ENCODE measurements around the gene CNTROB. TPM values are rescaled to one million over a fixed set of nuclear protein-coding genes. Genes with fewer than 3 reads are reported as not detected.

Gene CNTROB
- total RNA-seq, 1 experiment from 2014 or later = 39.7 TPM

DNA sequence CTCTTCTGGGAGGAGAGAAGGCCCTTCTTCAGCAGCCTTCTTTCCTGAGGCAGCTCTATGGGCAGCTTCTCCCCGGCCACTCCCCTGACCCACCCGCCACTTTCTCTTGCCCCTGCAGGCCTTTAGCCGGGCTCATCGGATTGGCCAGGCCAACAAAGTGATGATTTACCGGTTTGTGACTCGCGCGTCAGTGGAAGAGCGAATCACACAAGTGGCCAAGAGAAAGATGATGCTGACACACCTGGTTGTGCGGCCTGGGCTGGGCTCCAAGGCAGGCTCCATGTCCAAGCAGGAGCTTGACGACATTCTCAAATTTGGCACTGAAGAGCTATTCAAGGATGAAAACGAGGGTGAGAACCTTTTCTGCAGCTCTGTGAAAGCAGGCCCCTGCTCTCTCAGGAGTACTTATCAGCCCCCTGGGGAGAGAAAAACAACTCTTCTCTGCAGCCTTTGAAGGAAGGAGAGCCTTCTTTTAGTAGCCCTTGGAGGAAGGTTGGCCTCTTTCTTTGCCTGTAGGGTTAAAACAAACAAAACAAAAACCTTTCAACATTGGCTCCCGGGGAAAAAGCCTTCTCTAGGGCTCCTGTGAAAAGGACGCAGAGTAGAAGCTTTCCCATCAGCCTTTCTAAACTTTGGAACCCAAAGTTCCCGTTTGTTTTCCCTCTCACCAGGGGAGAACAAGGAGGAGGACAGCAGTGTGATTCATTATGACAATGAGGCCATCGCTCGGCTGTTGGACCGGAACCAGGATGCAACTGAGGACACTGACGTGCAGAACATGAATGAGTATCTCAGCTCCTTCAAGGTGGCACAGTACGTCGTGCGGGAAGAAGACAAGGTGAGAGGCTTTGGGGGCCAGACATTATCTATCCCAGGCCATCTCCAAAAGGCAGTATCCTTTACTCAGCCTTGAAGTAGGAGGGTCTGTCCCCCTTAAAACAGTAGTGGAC is 28.6 kb upstream of the CNTROB start:
- ATAC-seq (no peak), DNase-seq (ENCODE audit: low spot score) (no peak)
- no peaks in the 10 kb centered on the region for H3K9me3 Mint-ChIP-seq
- CTCF ChIA-PET = interaction anchor here (0.8 to 1.2 kb wide), 4 partner anchors 9 to 157 kb away, joined by 3 to 6 read pairs (median 4); partner anchors contain the start of gene NAA38
- POLR2A ChIA-PET = no interaction called here
- peaks cover 17% of the 10 kb centered on the region; the same call in 1 of the 2 replicates for H3K36me3 Mint-ChIP-seq
- H3K4me3 Mint-ChIP-seq = no peak overlapping the region
- no peaks in the 10 kb centered on the region for H3K27me3 Mint-ChIP-seq (ENCODE audit: low read depth)
- H3K27ac Mint-ChIP-seq = no peak overlapping the region
- H3K4me1 Mint-ChIP-seq = 0 out of 2 replicates have a peak, but pooled peaks cover 3% of the 10 kb centered on the region
- no peak for TF ChIP-seq IRF1 (CRISPR knock-in tag; IDR thresholded peaks at IDR 0.05)
- no peak for TF ChIP-seq ZNF423 (CRISPR knock-in tag; IDR thresholded peaks at IDR 0.05)
- no peak for TF ChIP-seq ETV6 (CRISPR knock-in tag; IDR thresholded peaks at IDR 0.05)
- TF ChIP-seq GTF2I (CRISPR knock-in tag; conservative IDR thresholded peaks at IDR 0.05) = no peak
- TF ChIP-seq NFATC4 (CRISPR knock-in tag; IDR thresholded peaks at IDR 0.05) = no peak
- TF ChIP-seq CBFB (CRISPR knock-in tag; IDR thresholded peaks at IDR 0.05; ENCODE audit: low read depth) = no peak
- no peak for TF ChIP-seq ZNF138 (CRISPR knock-in tag; conservative IDR thresholded peaks at IDR 0.05)
- TF ChIP-seq ZNF121 (CRISPR knock-in tag; IDR thresholded peaks at IDR 0.05) = no peak
- TF ChIP-seq MXD4 (CRISPR knock-in tag; IDR thresholded peaks at IDR 0.05; ENCODE audit: borderline replicate concordance) = no peak
- TF ChIP-seq ERG (CRISPR knock-in tag; IDR thresholded peaks at IDR 0.05) = no peak
- TF ChIP-seq EMX1 (CRISPR knock-in tag; IDR thresholded peaks at IDR 0.05) = no peak
- no peak for TF ChIP-seq ELF4 (CRISPR knock-in tag; IDR thresholded peaks at IDR 0.05; ENCODE audit: low read depth)

- DNase-seq (ENCODE audit: low spot score) = no peak
- Mint-ChIP-seq H3K27me3 (ENCODE audit: low read depth) (peaks cover 9% of the 10 kb centered on the region), H3K36me3 (peaks cover 2% of the 10 kb centered on the region; the same call in 1 of the 2 replicates), H3K27ac (no peak overlapping the region), H3K4me3 (no peak overlapping the region), H3K9me3 (no peaks in the 10 kb centered on the region), H3K4me1 (no peaks in the 10 kb centered on the region)
- ChIA-PET CTCF (no interaction called here), POLR2A (no interaction called here)
- no peak for ATAC-seq
- TF ChIP-seq TEAD1 (CRISPR knock-in tag; IDR thresholded peaks at IDR 0.05) (no peak), AR (CRISPR knock-in tag; IDR thresholded peaks at IDR 0.05) (no peak)
Measured at GRCh38 chr17:7909089-7909488, 22.9 kb upstream of the CNTROB start.

DNA sequence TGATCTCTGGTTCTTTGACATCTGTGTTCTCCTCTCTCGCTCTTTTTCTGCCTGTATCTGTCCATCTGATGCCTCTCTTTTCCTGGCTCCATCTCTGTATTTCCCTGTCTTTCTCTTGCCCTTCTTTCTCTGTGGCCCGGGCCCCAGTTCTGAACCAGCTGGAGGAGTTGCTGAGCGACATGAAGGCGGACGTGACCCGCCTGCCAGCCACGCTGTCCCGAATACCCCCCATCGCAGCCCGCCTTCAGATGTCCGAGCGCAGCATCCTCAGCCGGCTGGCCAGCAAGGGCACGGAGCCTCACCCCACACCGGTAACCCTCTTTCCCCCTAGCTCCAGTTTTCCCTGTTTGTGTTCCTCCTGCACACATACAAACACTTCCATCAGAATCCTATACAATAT is 21.7 kb upstream of the CNTROB start:
- Mint-ChIP-seq H3K4me3 (no peak overlapping the region), H3K36me3 (no peaks in the 10 kb centered on the region), H3K9me3 (no peaks in the 10 kb centered on the region), H3K27ac (no peak overlapping the region), H3K27me3 (ENCODE audit: low read depth) (peaks cover 21% of the 10 kb centered on the region), H3K4me1 (peaks cover 6% of the 10 kb centered on the region)
- POLR2A ChIA-PET = no interaction called here
- ATAC-seq (no peak), DNase-seq (ENCODE audit: low spot score) (no peak)
- CTCF ChIA-PET = interaction anchor here (0.6 to 4.4 kb wide), 2 partner anchors 79 to 129 kb away, joined by 3 to 50 read pairs; partner anchors contain the start of gene ALOX15B
- TF ChIP-seq, protein P1, sequence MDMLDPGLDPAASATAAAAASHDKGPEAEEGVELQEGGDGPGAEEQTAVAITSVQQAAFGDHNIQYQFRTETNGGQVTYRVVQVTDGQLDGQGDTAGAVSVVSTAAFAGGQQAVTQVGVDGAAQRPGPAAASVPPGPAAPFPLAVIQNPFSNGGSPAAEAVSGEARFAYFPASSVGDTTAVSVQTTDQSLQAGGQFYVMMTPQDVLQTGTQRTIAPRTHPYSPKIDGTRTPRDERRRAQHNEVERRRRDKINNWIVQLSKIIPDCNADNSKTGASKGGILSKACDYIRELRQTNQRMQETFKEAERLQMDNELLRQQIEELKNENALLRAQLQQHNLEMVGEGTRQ (CRISPR knock-in tag; IDR thresholded peaks at IDR 0.05) = no peak
- TF ChIP-seq MYBL2 (CRISPR knock-in tag; IDR thresholded peaks at IDR 0.05) (no peak), SMAD3 (CRISPR knock-in tag; IDR thresholded peaks at IDR 0.05; ENCODE audit: borderline replicate concordance) (no peak), RORB (CRISPR knock-in tag; IDR thresholded peaks at IDR 0.05) (no peak), ATF6 (CRISPR knock-in tag; IDR thresholded peaks at IDR 0.05) (no peak), ZNF232 (CRISPR knock-in tag; IDR thresholded peaks at IDR 0.05) (no peak), GABPB1 (CRISPR knock-in tag; IDR thresholded peaks at IDR 0.05) (no peak), MXD4 (CRISPR knock-in tag; IDR thresholded peaks at IDR 0.05; ENCODE audit: borderline replicate concordance) (no peak), TP53 (CRISPR knock-in tag; IDR thresholded peaks at IDR 0.05) (no peak), SOX15 (CRISPR knock-in tag; IDR thresholded peaks at IDR 0.05) (no peak)
- TF ChIP-seq, protein P2, sequence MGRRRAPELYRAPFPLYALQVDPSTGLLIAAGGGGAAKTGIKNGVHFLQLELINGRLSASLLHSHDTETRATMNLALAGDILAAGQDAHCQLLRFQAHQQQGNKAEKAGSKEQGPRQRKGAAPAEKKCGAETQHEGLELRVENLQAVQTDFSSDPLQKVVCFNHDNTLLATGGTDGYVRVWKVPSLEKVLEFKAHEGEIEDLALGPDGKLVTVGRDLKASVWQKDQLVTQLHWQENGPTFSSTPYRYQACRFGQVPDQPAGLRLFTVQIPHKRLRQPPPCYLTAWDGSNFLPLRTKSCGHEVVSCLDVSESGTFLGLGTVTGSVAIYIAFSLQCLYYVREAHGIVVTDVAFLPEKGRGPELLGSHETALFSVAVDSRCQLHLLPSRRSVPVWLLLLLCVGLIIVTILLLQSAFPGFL (CRISPR knock-in tag; IDR thresholded peaks at IDR 0.05; ENCODE audit: borderline replicate concordance) = no peak
